Measurements from ENCODE around the gene SLC28A3. TPM values are rescaled to one million over a fixed set of nuclear protein-coding genes. Genes with fewer than 3 reads are reported as not detected.
A peak's percentile ranks its signal among the peaks of the same experiment; 100 is the strongest.

SLC28A3 gene
- total and polyA plus RNA-seq, 2 donors (not counting 3 experiments of a cell fraction or from before 2014, with no cell fraction given), result not detected

DNA sequence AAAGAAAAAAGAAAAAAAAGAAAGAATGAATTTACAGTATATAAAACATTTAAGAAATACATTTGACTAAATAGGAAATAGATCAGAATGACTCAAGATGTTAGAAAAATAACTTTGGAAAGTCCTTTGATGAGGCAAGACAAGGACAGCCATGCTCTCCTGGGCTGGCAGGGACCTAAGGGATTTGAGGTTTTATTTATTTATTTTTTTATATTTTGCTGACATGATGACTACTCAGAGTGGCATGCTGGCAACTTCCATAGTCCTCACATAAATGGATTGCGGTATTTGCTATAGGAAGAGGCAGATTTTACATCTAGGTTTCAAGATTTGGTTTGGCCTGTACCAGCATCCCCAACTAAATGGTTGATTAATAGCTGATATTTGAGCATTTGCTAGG is 17.7 kb downstream of the SLC28A3 start:
- H3K27me3 ChIP-seq (ENCODE audit: control insufficient read depth in 2 of 2, insufficient read depth in 2 of 2, low read length in 2 of 2), result no peaks in the 10 kb centered on the region
- peaks cover 25% of the 10 kb centered on the region for H3K4me1 ChIP-seq (ENCODE audit: control insufficient read depth, extremely low read depth, insufficient read depth, low read length)
- H2AFZ ChIP-seq (ENCODE audit: low read depth, low read length), result no peak overlapping the region
- TF ChIP-seq POLR2AphosphoS5 (IDR thresholded peaks at IDR 0.05; ENCODE audit: insufficient read depth, low read depth, low read length) (no peak), FOS (IDR thresholded peaks at IDR 0.05; ENCODE audit: borderline replicate concordance, insufficient read depth, low read length) (peak; percentile 11)
- DNase-seq (ENCODE audit: low read depth, low spot score) (peak; percentile 7), FAIRE-seq (peak; percentile 74)
- H3K9me3 ChIP-seq (replicated peaks; ENCODE audit: control insufficient read depth, insufficient read depth, low read length), result no peaks in the 10 kb centered on the region
- no peak overlapping the region for H3K27ac ChIP-seq (ENCODE audit: insufficient read depth, low read depth, low read length)
- H3K4me3 ChIP-seq (replicated peaks in 1 of 3; ENCODE audit: insufficient read depth in 1 of 3, low read depth in 1 of 3, low read length in 3 of 3), result no peak overlapping the region
- ChIA-PET POLR2A (no interaction called here), CTCF (no interaction called here)
- dilution Hi-C loops (cut with MboI; ENCODE audit: extremely low pct_ligation_motif_present, low sequenced_read_pairs), result no loop called here
- no peaks in the 10 kb centered on the region for H3K79me2 ChIP-seq (ENCODE audit: control insufficient read depth, insufficient read depth, low read length)
- H3K36me3 ChIP-seq (ENCODE audit: control insufficient read depth in 2 of 2, extremely low read depth in 1 of 2, insufficient read depth in 2 of 2, low read length in 2 of 2), result no peaks in the 10 kb centered on the region
- no peak overlapping the region for H3K9ac ChIP-seq (replicated peaks; ENCODE audit: extremely low read depth, insufficient read depth, low read length)
- intact Hi-C loops (cut with micrococcal nuclease), result no loop called here
- H4K20me1 ChIP-seq (replicated peaks; ENCODE audit: control insufficient read depth, extremely low read depth, insufficient read depth, low read length), result no peaks in the 10 kb centered on the region
- H3K9me1 ChIP-seq (replicated peaks; ENCODE audit: control insufficient read depth, extremely low read depth, insufficient read depth, low read length), result no peaks in the 10 kb centered on the region
- BruUV-seq (replicated peaks), result no TSS peak
- H3K4me2 ChIP-seq (ENCODE audit: insufficient read depth, low read length), result no peak overlapping the region

DNA sequence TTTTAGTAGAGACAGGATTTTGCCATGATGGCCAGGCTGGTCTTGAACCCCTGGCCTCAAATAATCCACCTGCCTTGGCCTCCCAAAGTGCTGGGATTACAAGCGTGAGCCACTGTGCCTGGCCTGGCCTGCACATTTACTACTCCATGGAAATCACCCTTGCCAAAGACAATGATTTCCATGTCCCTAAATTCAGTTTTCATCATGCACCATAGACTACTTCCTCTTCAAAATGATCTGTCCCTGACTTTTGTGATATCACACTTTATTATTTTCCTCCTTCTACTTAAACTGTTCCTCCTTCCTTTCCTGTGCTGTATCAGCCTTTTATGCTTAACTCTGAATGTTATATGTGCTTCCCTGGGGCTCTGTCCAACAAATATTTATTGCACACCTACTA is 20.3 kb downstream of the SLC28A3 start:
- CTCF ChIA-PET, result no interaction called here
- FAIRE-seq, result no peak
- H3K27me3 ChIP-seq (ENCODE audit: control insufficient read depth in 2 of 2, insufficient read depth in 2 of 2, low read length in 2 of 2), result peaks cover 0 to 2% of the 10 kb centered on the region in 2 experiments
- POLR2A ChIA-PET, result no interaction called here
- H3K9me3 ChIP-seq (replicated peaks; ENCODE audit: control insufficient read depth, insufficient read depth, low read length), result no peaks in the 10 kb centered on the region
- dilution Hi-C loops (cut with MboI; ENCODE audit: extremely low pct_ligation_motif_present, low sequenced_read_pairs), result no loop called here
- intact Hi-C loops (cut with micrococcal nuclease), result no loop called here
- no peak for DNase-seq (ENCODE audit: low read depth, low spot score)
- no peak overlapping the region for H2AFZ ChIP-seq (ENCODE audit: low read depth, low read length)
- H3K4me2 ChIP-seq (ENCODE audit: insufficient read depth, low read length), result no peak overlapping the region
- no peaks in the 10 kb centered on the region for H3K9me1 ChIP-seq (replicated peaks; ENCODE audit: control insufficient read depth, extremely low read depth, insufficient read depth, low read length)
- H4K20me1 ChIP-seq (replicated peaks; ENCODE audit: control insufficient read depth, extremely low read depth, insufficient read depth, low read length), result no peaks in the 10 kb centered on the region
- no peak overlapping the region for H3K4me3 ChIP-seq (replicated peaks in 1 of 3; ENCODE audit: insufficient read depth in 1 of 3, low read depth in 1 of 3, low read length in 3 of 3)
- peaks cover 19% of the 10 kb centered on the region for H3K4me1 ChIP-seq (ENCODE audit: control insufficient read depth, extremely low read depth, insufficient read depth, low read length)
- H3K9ac ChIP-seq (replicated peaks; ENCODE audit: extremely low read depth, insufficient read depth, low read length), result no peak overlapping the region
- no peaks in the 10 kb centered on the region for H3K79me2 ChIP-seq (ENCODE audit: control insufficient read depth, insufficient read depth, low read length)
- H3K36me3 ChIP-seq (ENCODE audit: control insufficient read depth in 2 of 2, extremely low read depth in 1 of 2, insufficient read depth in 2 of 2, low read length in 2 of 2), result no peaks in the 10 kb centered on the region
- BruUV-seq (replicated peaks), result no TSS peak
- no peak for TF ChIP-seq FOS (IDR thresholded peaks at IDR 0.05; ENCODE audit: borderline replicate concordance, insufficient read depth, low read length)
- TF ChIP-seq POLR2A (IDR thresholded peaks at IDR 0.05; ENCODE audit: low read depth, low read length), result no peak
- no peak for TF ChIP-seq GATA2 (IDR thresholded peaks at IDR 0.05; ENCODE audit: insufficient read depth, insufficient read length, low read depth, low read length)
- TF ChIP-seq EZH2 (IDR thresholded peaks at IDR 0.05; ENCODE audit: borderline replicate concordance, low read depth, low read length, severe bottlenecking), result no peak
- TF ChIP-seq, protein P1, sequence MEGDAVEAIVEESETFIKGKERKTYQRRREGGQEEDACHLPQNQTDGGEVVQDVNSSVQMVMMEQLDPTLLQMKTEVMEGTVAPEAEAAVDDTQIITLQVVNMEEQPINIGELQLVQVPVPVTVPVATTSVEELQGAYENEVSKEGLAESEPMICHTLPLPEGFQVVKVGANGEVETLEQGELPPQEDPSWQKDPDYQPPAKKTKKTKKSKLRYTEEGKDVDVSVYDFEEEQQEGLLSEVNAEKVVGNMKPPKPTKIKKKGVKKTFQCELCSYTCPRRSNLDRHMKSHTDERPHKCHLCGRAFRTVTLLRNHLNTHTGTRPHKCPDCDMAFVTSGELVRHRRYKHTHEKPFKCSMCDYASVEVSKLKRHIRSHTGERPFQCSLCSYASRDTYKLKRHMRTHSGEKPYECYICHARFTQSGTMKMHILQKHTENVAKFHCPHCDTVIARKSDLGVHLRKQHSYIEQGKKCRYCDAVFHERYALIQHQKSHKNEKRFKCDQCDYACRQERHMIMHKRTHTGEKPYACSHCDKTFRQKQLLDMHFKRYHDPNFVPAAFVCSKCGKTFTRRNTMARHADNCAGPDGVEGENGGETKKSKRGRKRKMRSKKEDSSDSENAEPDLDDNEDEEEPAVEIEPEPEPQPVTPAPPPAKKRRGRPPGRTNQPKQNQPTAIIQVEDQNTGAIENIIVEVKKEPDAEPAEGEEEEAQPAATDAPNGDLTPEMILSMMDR (IDR thresholded peaks at IDR 0.05; ENCODE audit: extremely low read depth in 1 of 2, insufficient read depth in 1 of 2, low read depth in 1 of 2, low read length in 2 of 2), result no peak
- TF ChIP-seq MAX (IDR thresholded peaks at IDR 0.05; ENCODE audit: insufficient read depth, insufficient read length), result no peak
- H3K27ac ChIP-seq (ENCODE audit: insufficient read depth, low read depth, low read length), result no peak overlapping the region
